IMR-90 (cell line): Measurements from ENCODE around the gene IL23R. TPM values are rescaled to one million over a fixed set of nuclear protein-coding genes. Genes with fewer than 3 reads are reported as not detected.

Experiments
- ATAC-seq: fragments of 200-7000 bp; cut with Tn5 transposase; 2 replicates; pipeline ENCODE4 v1.9.1; 2020; ENCODE audit warnings: low read depth, mild to moderate bottlenecking, moderate library complexity
- BruUV-seq: library from RNA; stranded (reverse); fragments of 400-500 nt; replicated peaks from 2 replicates; lab custom pipeline; 2021; lab: Mats Ljungman, UMichigan
- CTCF ChIA-PET: fragments of 300-600 bp; formaldehyde crosslinking; extraction: SDS; loops from one replicate; lab custom pipeline; 2021; ENCODE audit warnings: antibody characterized with exemption; lab: Yijun Ruan, JAX
- POLR2A ChIA-PET: fragments of 300-600 bp; sonication (Branson Sonifier 250); formaldehyde crosslinking; loops from one replicate; lab custom pipeline; 2022; ENCODE audit warnings: antibody characterized with exemption; ENCODE audit not compliant: unreplicated experiment; lab: Charles Lee
- DNase-seq: peaks from one replicate; pipeline ENCODE4 v3.0.0; 2013
- H2AFZ ChIP-seq: replicated peaks from 2 replicates; pipeline ENCODE3; 2013; ENCODE audit warnings: low read length, mild to moderate bottlenecking; ENCODE audit not compliant: poor library complexity
- H2AK5ac ChIP-seq: 2 replicates; pipeline ENCODE4 v1.6.1; 2013; ENCODE audit warnings: low read depth, low read length, inconsistent platforms
- H2AK9ac ChIP-seq: replicated peaks from 2 replicates; pipeline ENCODE3; 2013; ENCODE audit warnings: mild to moderate bottlenecking, low read depth, low read length, moderate library complexity; ENCODE audit not compliant: poor library complexity
- H2BK120ac ChIP-seq: 2 replicates; pipeline ENCODE4 v1.6.1; 2013; ENCODE audit warnings: low read depth, low read length, inconsistent platforms
- H2BK15ac ChIP-seq: 3 replicates; pipeline ENCODE4 v1.6.1; 2013; ENCODE audit warnings: low read depth, low read length, inconsistent platforms
- H2BK20ac ChIP-seq: 2 replicates; pipeline ENCODE4 v1.6.1; 2013; ENCODE audit warnings: low read depth, mild to moderate bottlenecking, inconsistent platforms, low read length, moderate library complexity
- H2BK5ac ChIP-seq: 2 replicates; pipeline ENCODE4 v1.6.1; 2013; ENCODE audit warnings: mild to moderate bottlenecking, low read depth, low read length, inconsistent platforms; ENCODE audit not compliant: poor library complexity, severe bottlenecking
- H3K14ac ChIP-seq: replicated peaks from 2 replicates; pipeline ENCODE4 v1.6.1; 2013; ENCODE audit warnings: low read depth, low read length, inconsistent platforms
- H3K18ac ChIP-seq: 2 replicates; pipeline ENCODE4 v1.6.1; 2013; ENCODE audit warnings: low read depth, low read length, control low read depth
- H3K23ac ChIP-seq: 2 replicates; pipeline ENCODE4 v1.6.1; 2013; ENCODE audit warnings: low read depth, low read length, inconsistent platforms
- H3K27ac ChIP-seq: 2 replicates; pipeline ENCODE4 v1.5.1; 2013; ENCODE audit warnings: mild to moderate bottlenecking, control low read depth, low read length; ENCODE audit not compliant: insufficient read depth
- H3K27me3 ChIP-seq: 2 replicates; pipeline ENCODE4 v1.6.1; 2013; ENCODE audit warnings: low read length; ENCODE audit not compliant: control insufficient read depth, insufficient read depth
- H3K36me3 ChIP-seq: 2 replicates; pipeline ENCODE4 v1.6.1; 2013; ENCODE audit warnings: low read length, mixed read lengths; ENCODE audit not compliant: control insufficient read depth, insufficient read depth
- H3K4ac ChIP-seq: 2 replicates; pipeline ENCODE4 v1.6.1; 2013; ENCODE audit warnings: low read depth, low read length, inconsistent platforms
- H3K4me1 ChIP-seq: 2 replicates; pipeline ENCODE4 v1.6.1; 2013; ENCODE audit warnings: low read length, mixed read lengths; ENCODE audit not compliant: control insufficient read depth, insufficient read depth
- H3K4me2 ChIP-seq: 2 replicates; pipeline ENCODE4 v1.6.1; 2013; ENCODE audit warnings: low read depth, mild to moderate bottlenecking, control low read depth, low read length, moderate library complexity
- H3K4me3 ChIP-seq: 2 replicates; pipeline ENCODE4 v1.5.1; 2013; ENCODE audit warnings: low read depth, mild to moderate bottlenecking, control low read depth, low read length, moderate library complexity; ENCODE audit not compliant: insufficient read depth
- H3K56ac ChIP-seq: 2 replicates; pipeline ENCODE4 v1.6.1; 2013; ENCODE audit warnings: low read length, inconsistent platforms; ENCODE audit not compliant: insufficient read depth; ENCODE audit errors: extremely low read depth
- H3K79me1 ChIP-seq, 2 experiments: 2 replicates each; pipeline ENCODE4 v1.6.1; 2013; ENCODE audit warnings: low read length in 2 of 2, inconsistent platforms in 1 of 2, low read depth in 1 of 2
- H3K9ac ChIP-seq: 2 replicates; pipeline ENCODE4 v1.6.1; 2013; ENCODE audit warnings: low read depth, low read length, control low read depth
- H3K9me1 ChIP-seq: 2 replicates; pipeline ENCODE4 v1.6.1; 2013; ENCODE audit warnings: low read length, inconsistent platforms; ENCODE audit not compliant: insufficient read depth
- H3K9me3 ChIP-seq: 2 replicates; pipeline ENCODE4 v1.6.1; 2013; ENCODE audit warnings: low read length; ENCODE audit not compliant: control insufficient read depth, insufficient read depth
- H4K20me1 ChIP-seq: 2 replicates; pipeline ENCODE4 v1.6.1; 2013; ENCODE audit warnings: low read length, inconsistent platforms; ENCODE audit not compliant: insufficient read depth
- H4K5ac ChIP-seq: 2 replicates; pipeline ENCODE4 v1.6.1; 2013; ENCODE audit warnings: mild to moderate bottlenecking, low read depth, low read length, control low read depth
- H4K8ac ChIP-seq, 2 experiments: 2 replicates each; pipeline ENCODE4 v1.6.1; 2013; ENCODE audit warnings: low read depth in 2 of 2, low read length in 2 of 2, control low read depth in 1 of 2, inconsistent platforms in 1 of 2
- H4K91ac ChIP-seq: 2 replicates; pipeline ENCODE4 v1.6.1; 2013; ENCODE audit warnings: low read depth, low read length, inconsistent platforms; ENCODE audit not compliant: insufficient read depth
- BHLHE40 ChIP-seq: fragments of 150-350 bp; IDR thresholded peaks from 2 replicates; pipeline ENCODE4 v1.6.1; 2016; ENCODE audit warnings: mild to moderate bottlenecking, low read depth, low read length
- CEBPB ChIP-seq: IDR thresholded peaks from 2 replicates; pipeline ENCODE4 v1.6.1; 2012; ENCODE audit warnings: low read depth, low read length, improper control_type of control experiment
- CHD1 ChIP-seq: IDR thresholded peaks from 2 replicates; pipeline ENCODE4 v1.6.1; 2012; ENCODE audit warnings: low read depth, low read length, improper control_type of control experiment
- FOS ChIP-seq: fragments of 150-350 bp; IDR thresholded peaks from 2 replicates; pipeline ENCODE4 v1.6.1; 2016; ENCODE audit warnings: low read depth, low read length
- MAFK ChIP-seq: IDR thresholded peaks from 2 replicates; pipeline ENCODE4 v1.6.1; 2012; ENCODE audit warnings: low read depth, low read length, improper control_type of control experiment
- MAZ ChIP-seq: IDR thresholded peaks from 2 replicates; pipeline ENCODE4 v1.6.1; 2012; ENCODE audit warnings: low read depth, mild to moderate bottlenecking, low read length, improper control_type of control experiment, moderate library complexity, borderline replicate concordance
- MXI1 ChIP-seq: IDR thresholded peaks from 2 replicates; pipeline ENCODE4 v1.6.1; 2012; ENCODE audit warnings: low read depth, mild to moderate bottlenecking, low read length, moderate library complexity, borderline replicate concordance
- NFE2L2 ChIP-seq: fragments of 150-350 bp; IDR thresholded peaks from 2 replicates; pipeline ENCODE4 v1.6.1; 2016; ENCODE audit warnings: low read depth, mild to moderate bottlenecking, low read length
- POLR2A ChIP-seq: IDR thresholded peaks from 2 replicates; pipeline ENCODE4 v1.6.1; 2012; ENCODE audit warnings: mild to moderate bottlenecking, low read depth, low read length
- RAD21 ChIP-seq: IDR thresholded peaks from 2 replicates; pipeline ENCODE4 v1.6.1; 2012; ENCODE audit warnings: low read length, improper control_type of control experiment
- RCOR1 ChIP-seq: IDR thresholded peaks from 2 replicates; pipeline ENCODE4 v1.6.1; 2012; ENCODE audit warnings: mild to moderate bottlenecking, low read length, improper control_type of control experiment; ENCODE audit not compliant: insufficient replicate concordance
- RFX5 ChIP-seq: IDR thresholded peaks from 2 replicates; pipeline ENCODE4 v1.8.0; 2012; ENCODE audit warnings: low read depth, mild to moderate bottlenecking, low read length, moderate library complexity
- SMC3 ChIP-seq: fragments of 150-350 bp; IDR thresholded peaks from 2 replicates; pipeline ENCODE4 v1.6.1; 2016; ENCODE audit warnings: low read depth, mild to moderate bottlenecking, antibody characterized with exemption, low read length, moderate library complexity
- WGBS, 2 experiments: methylation state at CpG; one replicate each; pipeline versions ENCODE4 v1.1.5 to v1.1.7; 2013; ENCODE audit warnings: missing lambda C conversion rate in 2 of 2; ENCODE audit not compliant: insufficient read length in 1 of 2; ENCODE audit errors: extremely low coverage in 2 of 2; 5-methylcytosine and 5-hydroxymethylcytosine counted together
- dilution Hi-C: fragments of 300-500 bp; cut with HindIII; formaldehyde crosslinking; loops from one replicate; pipeline ENCODE4 v1.14.3; 2018; ENCODE audit warnings: low sequenced_read_pairs; ENCODE audit not compliant: unreplicated experiment
- in situ Hi-C: fragments of 300-500 bp; cut with MboI; formaldehyde crosslinking; loops from 3 replicates; pipeline ENCODE4 v1.14.3; 2019; ENCODE audit warnings: low sequenced_read_pairs, inconsistent platforms, mixed read lengths
- intact Hi-C: fragments of 100-400 bp; cut with micrococcal nuclease; formaldehyde crosslinking; loops from 2 replicates; pipeline ENCODE4 v1.10.0; 2022
- polyA plus RNA-seq, 3 experiments: library from polyadenylated mRNA; depleted of rRNA; stranded (reverse); fragments of >200 nt; gene quantifications; 2 replicates each; pipeline ENCODE4 v1.2.3, GENCODE V29; 2012; ENCODE audit warnings: low replicate concordance in 1 of 3
- total RNA-seq: library from RNA; depleted of rRNA; stranded (reverse); fragments of >200 nt; gene quantifications from 2 replicates; pipeline ENCODE4 v1.2.3, GENCODE V29; 2012
- TF ChIP-seq, protein P1 (sequence below): fragments of 150-350 bp; IDR thresholded peaks from 2 replicates; pipeline ENCODE4 v1.6.1; 2016; ENCODE audit warnings: low read depth, mild to moderate bottlenecking, low read length, moderate library complexity, borderline replicate concordance
- TF ChIP-seq, protein P2 (sequence below): conservative IDR thresholded peaks from 2 replicates; pipeline ENCODE4 v1.5.1; 2012; ENCODE audit warnings: mild to moderate bottlenecking, low read depth, low read length, improper control_type of control experiment
- TF ChIP-seq, protein P3 (sequence below): fragments of 150-350 bp; IDR thresholded peaks from 2 replicates; pipeline ENCODE4 v1.6.1; 2017; ENCODE audit warnings: mild to moderate bottlenecking, antibody characterized with exemption, low read length, low read depth

Gene IL23R
- total and polyA plus RNA-seq, 2 of the 4 experiments (the other 2 are of a cell fraction), result not detected

DNA sequence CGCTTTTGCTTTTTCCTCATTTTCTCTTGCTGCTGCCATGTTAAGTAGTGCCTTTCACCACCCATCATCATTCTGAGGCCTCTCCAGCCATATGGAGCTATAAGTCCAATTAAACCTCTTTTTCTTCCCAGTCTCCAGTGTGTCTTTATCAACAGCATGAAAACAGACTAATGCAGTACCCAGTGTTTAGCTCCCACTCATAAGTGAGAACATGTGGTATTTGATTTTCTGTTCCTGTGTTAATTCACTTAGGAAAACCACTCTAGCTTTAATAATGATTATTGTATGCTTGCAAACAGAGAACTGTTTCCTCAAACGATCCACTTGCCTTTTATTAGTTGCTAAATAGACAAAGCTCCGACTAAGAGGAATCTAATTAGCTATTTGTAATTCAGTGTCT is 43.3 kb downstream of the IL23R start:
- no peak overlapping the region for H3K4me2 ChIP-seq
- H3K23ac ChIP-seq, result no peak overlapping the region
- DNase-seq (no peak), ATAC-seq (no peak)
- H3K4me1 ChIP-seq, result no peaks in the 10 kb centered on the region
- H2AK9ac ChIP-seq, result no peak overlapping the region
- intact Hi-C loops (no loop called here), in situ Hi-C loops (no loop called here), dilution Hi-C loops (no loop called here)
- H2AFZ ChIP-seq, result no peak overlapping the region
- TF ChIP-seq SMC3 (no peak), RCOR1 (no peak), MAZ (no peak), RFX5 (no peak), NFE2L2 (no peak), MAFK (no peak), BHLHE40 (no peak), RAD21 (no peak), CEBPB (no peak), POLR2A (no peak), CHD1 (no peak), MXI1 (no peak), FOS (no peak)
- TF ChIP-seq, protein P1, sequence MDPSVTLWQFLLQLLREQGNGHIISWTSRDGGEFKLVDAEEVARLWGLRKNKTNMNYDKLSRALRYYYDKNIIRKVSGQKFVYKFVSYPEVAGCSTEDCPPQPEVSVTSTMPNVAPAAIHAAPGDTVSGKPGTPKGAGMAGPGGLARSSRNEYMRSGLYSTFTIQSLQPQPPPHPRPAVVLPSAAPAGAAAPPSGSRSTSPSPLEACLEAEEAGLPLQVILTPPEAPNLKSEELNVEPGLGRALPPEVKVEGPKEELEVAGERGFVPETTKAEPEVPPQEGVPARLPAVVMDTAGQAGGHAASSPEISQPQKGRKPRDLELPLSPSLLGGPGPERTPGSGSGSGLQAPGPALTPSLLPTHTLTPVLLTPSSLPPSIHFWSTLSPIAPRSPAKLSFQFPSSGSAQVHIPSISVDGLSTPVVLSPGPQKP, result no peak
- TF ChIP-seq, protein P2, sequence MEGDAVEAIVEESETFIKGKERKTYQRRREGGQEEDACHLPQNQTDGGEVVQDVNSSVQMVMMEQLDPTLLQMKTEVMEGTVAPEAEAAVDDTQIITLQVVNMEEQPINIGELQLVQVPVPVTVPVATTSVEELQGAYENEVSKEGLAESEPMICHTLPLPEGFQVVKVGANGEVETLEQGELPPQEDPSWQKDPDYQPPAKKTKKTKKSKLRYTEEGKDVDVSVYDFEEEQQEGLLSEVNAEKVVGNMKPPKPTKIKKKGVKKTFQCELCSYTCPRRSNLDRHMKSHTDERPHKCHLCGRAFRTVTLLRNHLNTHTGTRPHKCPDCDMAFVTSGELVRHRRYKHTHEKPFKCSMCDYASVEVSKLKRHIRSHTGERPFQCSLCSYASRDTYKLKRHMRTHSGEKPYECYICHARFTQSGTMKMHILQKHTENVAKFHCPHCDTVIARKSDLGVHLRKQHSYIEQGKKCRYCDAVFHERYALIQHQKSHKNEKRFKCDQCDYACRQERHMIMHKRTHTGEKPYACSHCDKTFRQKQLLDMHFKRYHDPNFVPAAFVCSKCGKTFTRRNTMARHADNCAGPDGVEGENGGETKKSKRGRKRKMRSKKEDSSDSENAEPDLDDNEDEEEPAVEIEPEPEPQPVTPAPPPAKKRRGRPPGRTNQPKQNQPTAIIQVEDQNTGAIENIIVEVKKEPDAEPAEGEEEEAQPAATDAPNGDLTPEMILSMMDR, result no peak
- TF ChIP-seq, protein P3, sequence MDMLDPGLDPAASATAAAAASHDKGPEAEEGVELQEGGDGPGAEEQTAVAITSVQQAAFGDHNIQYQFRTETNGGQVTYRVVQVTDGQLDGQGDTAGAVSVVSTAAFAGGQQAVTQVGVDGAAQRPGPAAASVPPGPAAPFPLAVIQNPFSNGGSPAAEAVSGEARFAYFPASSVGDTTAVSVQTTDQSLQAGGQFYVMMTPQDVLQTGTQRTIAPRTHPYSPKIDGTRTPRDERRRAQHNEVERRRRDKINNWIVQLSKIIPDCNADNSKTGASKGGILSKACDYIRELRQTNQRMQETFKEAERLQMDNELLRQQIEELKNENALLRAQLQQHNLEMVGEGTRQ, result no peak
- H3K79me1 ChIP-seq, result no peaks in the 10 kb centered on the region
- no CpG with 5 or more reads among the region's 3 CpGs for WGBS, 2 experiments
- H3K14ac ChIP-seq, result no peak overlapping the region
- H2BK15ac ChIP-seq, result no peak overlapping the region
- H2BK5ac ChIP-seq, result no peak overlapping the region
- H4K5ac ChIP-seq, result no peak overlapping the region
- no TSS peak for BruUV-seq
- H3K36me3 ChIP-seq, result no peaks in the 10 kb centered on the region
- POLR2A ChIA-PET, result no interaction called here
- H3K4me3 ChIP-seq, result no peak overlapping the region
- H4K20me1 ChIP-seq, result no peaks in the 10 kb centered on the region
- no peak overlapping the region for H3K27ac ChIP-seq
- H4K8ac ChIP-seq, result no peak overlapping the region
- H2BK20ac ChIP-seq, result no peak overlapping the region
- H2AK5ac ChIP-seq, result no peak overlapping the region
- CTCF ChIA-PET, result no interaction called here
- H3K9me3 ChIP-seq, result no peaks in the 10 kb centered on the region
- H3K27me3 ChIP-seq, result peaks cover 4% of the 10 kb centered on the region; the same call in 1 of the 2 replicates
- no peak overlapping the region for H3K56ac ChIP-seq
- no peak overlapping the region for H3K9ac ChIP-seq
- H3K4ac ChIP-seq, result no peak overlapping the region
- no peaks in the 10 kb centered on the region for H3K9me1 ChIP-seq
- no peak overlapping the region for H3K18ac ChIP-seq
- no peak overlapping the region for H2BK120ac ChIP-seq
- H4K91ac ChIP-seq, result no peak overlapping the region
